Gastroesophageal sphincter (tissue), 3 donors: ENCODE data around the gene ST8SIA6.

Experiments used
- EP300 ChIP-seq: sonication (generic); formaldehyde crosslinking; IDR thresholded peaks from one replicate; pipeline ENCODE4 v1.6.1; 2017; ENCODE audit warnings: antibody characterized with exemption, mild to moderate bottlenecking
- POLR2A ChIP-seq, 2 donors: fragments of 450-650 bp; IDR thresholded peaks; one replicate each; pipeline ENCODE4 v1.6.1; 2017; ENCODE audit warnings: antibody characterized with exemption in 2 of 2, mild to moderate bottlenecking in 2 of 2, moderate library complexity in 1 of 2
- TF ChIP-seq, protein P1 (sequence below), 4 experiments: fragments of 200-600 bp in 2 of 4; fragments of 450-650 bp in 2 of 4; sonication (generic) in 1 of 4; IDR thresholded peaks; one replicate each; pipeline ENCODE4 v1.5.1; 2017 to 2019; ENCODE audit warnings: antibody characterized with exemption in 4 of 4, mild to moderate bottlenecking in 2 of 4, moderate library complexity in 2 of 4

DNA sequence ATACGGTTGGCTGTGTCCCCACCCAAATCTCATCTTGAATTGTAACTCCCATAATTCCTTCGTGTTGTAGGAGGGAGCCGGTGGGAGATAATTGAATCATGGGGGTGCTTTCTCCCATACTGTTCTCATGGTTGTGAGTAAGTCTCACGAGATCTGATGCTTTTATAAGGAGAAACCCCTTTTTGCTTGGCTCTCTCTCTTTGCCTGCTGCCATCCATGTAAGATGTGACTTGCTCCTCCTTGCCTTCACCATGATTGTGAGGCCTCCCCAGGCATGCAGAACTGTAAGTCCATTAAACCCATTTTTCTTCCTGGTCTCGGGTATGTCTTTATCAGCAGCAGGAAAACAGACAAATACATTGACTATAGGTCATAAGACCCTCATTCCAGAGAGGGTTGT is 15.9 kb upstream of the ST8SIA6 start:
- TF ChIP-seq, protein P1, sequence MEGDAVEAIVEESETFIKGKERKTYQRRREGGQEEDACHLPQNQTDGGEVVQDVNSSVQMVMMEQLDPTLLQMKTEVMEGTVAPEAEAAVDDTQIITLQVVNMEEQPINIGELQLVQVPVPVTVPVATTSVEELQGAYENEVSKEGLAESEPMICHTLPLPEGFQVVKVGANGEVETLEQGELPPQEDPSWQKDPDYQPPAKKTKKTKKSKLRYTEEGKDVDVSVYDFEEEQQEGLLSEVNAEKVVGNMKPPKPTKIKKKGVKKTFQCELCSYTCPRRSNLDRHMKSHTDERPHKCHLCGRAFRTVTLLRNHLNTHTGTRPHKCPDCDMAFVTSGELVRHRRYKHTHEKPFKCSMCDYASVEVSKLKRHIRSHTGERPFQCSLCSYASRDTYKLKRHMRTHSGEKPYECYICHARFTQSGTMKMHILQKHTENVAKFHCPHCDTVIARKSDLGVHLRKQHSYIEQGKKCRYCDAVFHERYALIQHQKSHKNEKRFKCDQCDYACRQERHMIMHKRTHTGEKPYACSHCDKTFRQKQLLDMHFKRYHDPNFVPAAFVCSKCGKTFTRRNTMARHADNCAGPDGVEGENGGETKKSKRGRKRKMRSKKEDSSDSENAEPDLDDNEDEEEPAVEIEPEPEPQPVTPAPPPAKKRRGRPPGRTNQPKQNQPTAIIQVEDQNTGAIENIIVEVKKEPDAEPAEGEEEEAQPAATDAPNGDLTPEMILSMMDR (IDR thresholded peaks at IDR 0.05) = no peak
- no peak for TF ChIP-seq EP300
- TF ChIP-seq POLR2A (IDR thresholded peaks at IDR 0.05) = no peak
